Measurements from ENCODE around the gene THSD8.
A peak's percentile ranks its signal among the peaks of the same experiment; 100 is the strongest.

Gene THSD8

DNA sequence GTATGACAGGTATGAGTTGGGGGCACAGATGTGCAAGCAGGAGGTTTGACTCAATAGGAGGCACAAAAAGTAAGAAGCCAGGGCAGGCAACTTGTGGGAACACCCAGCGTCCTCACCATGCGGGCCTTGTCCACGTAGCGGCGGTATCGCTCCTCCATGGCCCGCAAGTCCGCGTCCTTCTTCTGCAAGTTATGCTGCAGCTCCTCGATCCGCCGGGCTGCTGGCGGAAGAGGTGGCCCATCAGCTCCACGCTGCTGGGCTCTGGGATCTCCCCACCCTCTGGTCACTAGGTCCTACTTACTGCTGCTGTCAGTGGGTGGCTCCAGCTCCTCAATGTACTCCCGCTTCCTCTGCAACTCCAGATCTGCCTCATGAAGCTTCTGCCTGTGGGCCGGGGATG lies 37.2 kb upstream of the THSD8 start:
- TF ChIP-seq, protein P1, sequence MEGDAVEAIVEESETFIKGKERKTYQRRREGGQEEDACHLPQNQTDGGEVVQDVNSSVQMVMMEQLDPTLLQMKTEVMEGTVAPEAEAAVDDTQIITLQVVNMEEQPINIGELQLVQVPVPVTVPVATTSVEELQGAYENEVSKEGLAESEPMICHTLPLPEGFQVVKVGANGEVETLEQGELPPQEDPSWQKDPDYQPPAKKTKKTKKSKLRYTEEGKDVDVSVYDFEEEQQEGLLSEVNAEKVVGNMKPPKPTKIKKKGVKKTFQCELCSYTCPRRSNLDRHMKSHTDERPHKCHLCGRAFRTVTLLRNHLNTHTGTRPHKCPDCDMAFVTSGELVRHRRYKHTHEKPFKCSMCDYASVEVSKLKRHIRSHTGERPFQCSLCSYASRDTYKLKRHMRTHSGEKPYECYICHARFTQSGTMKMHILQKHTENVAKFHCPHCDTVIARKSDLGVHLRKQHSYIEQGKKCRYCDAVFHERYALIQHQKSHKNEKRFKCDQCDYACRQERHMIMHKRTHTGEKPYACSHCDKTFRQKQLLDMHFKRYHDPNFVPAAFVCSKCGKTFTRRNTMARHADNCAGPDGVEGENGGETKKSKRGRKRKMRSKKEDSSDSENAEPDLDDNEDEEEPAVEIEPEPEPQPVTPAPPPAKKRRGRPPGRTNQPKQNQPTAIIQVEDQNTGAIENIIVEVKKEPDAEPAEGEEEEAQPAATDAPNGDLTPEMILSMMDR (IDR thresholded peaks at IDR 0.05; ENCODE audit: low read depth, low read length), result no peak
- no peak for DNase-seq (ENCODE audit: low read depth, low spot score)
- no peak overlapping the region for H3K4me3 ChIP-seq (ENCODE audit: low read depth, low read length)
- in situ Hi-C loops (cut with HindIII; ENCODE audit: low sequenced_read_pairs), result no loop called here

DNA sequence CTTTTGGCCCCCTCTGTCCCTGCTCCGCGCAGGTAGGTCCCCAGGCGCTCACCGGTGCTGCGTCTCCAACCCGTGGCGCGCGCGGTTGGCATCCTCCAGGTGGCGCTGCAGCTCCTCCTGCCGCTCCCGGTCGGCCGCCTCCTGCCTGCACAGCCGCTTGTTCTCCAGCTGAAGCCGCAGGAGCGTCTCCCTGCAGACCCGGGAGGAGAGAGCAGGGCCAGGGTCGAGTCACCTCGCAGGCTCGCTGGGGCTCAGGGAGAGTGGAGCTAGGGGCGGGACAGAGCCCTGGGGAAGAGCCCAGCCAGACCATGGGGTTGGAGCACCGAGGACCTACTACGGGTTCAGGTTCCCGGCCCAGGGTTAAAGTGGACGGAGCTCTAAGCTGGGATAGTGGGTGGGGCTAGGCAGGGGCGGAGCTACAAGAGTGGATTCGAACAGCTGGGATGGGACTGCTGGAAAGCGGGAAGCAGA lies 35.8 kb upstream of the THSD8 start:
- in situ Hi-C loops (cut with HindIII; ENCODE audit: low sequenced_read_pairs), result no loop called here
- TF ChIP-seq, protein P1 (IDR thresholded peaks at IDR 0.05; ENCODE audit: low read depth, low read length), result peak; percentile 82
- H3K4me3 ChIP-seq (ENCODE audit: low read depth, low read length), result peak overlapping the region; percentile 44
- DNase-seq (ENCODE audit: low read depth, low spot score), result peak; percentile 82

DNA sequence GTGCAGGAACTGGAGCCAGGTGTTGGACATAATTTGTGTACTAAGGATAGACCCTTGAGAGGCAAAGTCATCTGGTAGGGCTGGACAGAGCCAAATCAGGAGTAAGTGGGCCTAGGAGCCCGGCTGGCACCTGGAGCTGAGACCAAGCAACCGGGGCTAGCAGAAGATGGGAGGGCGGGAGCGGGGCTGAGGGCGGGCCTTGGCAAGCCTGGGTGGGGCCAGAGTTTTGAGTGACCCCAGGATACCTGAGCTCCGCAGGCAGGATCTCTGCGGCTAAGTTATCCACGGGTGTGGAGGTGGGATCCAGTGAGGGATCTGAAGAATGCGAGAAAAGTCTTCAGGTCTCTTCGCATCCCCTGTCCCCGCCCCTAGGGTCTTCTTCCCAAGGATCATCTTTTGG lies 34.7 kb upstream of the THSD8 start:
- no peak for DNase-seq (ENCODE audit: low read depth, low spot score)
- TF ChIP-seq, protein P1 (IDR thresholded peaks at IDR 0.05; ENCODE audit: low read depth, low read length), result no peak
- in situ Hi-C loops (cut with HindIII; ENCODE audit: low sequenced_read_pairs), result no loop called here
- H3K4me3 ChIP-seq (ENCODE audit: low read depth, low read length), result no peak overlapping the region

DNA sequence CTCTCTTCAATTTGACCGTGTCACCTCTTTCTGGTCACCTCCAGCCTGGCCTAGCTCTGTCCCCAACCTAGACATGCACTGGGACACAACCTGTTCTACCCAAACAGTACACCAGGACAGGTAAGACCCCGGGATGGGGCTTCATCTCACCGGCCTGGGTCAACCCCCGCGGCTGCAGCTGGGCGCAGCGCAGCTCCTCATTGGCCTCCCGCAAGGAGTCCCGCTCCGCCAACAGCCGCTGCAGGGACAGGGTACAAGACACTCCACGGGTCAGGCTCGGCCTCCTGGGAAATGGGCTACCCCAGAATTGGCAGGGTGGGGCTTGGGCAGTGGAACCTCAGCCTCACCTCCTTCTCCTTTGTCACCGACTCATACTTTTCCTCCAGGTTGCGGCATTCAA lies 34.2 kb upstream of the THSD8 start:
- in situ Hi-C loops (cut with HindIII; ENCODE audit: low sequenced_read_pairs), result no loop called here
- H3K4me3 ChIP-seq (ENCODE audit: low read depth, low read length), result no peak overlapping the region
- DNase-seq (ENCODE audit: low read depth, low spot score), result no peak
- TF ChIP-seq, protein P1 (IDR thresholded peaks at IDR 0.05; ENCODE audit: low read depth, low read length), result no peak

DNA sequence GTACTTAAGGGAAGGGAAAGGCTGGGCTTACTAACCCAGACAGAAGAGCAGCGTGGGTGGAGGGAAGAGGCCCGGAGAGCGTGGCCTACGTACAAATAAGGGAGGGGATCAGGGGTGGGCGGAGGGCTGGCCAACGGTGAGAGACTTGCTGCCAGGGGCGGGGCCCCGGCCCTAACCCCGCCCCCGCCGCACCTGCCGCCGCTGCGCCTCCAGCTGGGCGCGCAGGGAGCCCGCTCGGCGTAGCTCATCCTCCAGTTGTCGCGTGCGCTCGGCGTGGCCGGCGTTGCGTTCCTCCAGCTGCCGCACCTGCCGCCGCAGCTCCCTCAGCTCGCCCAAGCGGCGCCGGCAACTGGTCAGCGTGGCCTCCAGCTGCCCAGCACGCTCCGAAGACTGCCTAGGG lies 32.2 kb upstream of the THSD8 start:
- DNase-seq (ENCODE audit: low read depth, low spot score), result no peak
- TF ChIP-seq, protein P1 (IDR thresholded peaks at IDR 0.05; ENCODE audit: low read depth, low read length), result no peak
- H3K4me3 ChIP-seq (ENCODE audit: low read depth, low read length), result no peak overlapping the region
- in situ Hi-C loops (cut with HindIII; ENCODE audit: low sequenced_read_pairs), result no loop called here

DNA sequence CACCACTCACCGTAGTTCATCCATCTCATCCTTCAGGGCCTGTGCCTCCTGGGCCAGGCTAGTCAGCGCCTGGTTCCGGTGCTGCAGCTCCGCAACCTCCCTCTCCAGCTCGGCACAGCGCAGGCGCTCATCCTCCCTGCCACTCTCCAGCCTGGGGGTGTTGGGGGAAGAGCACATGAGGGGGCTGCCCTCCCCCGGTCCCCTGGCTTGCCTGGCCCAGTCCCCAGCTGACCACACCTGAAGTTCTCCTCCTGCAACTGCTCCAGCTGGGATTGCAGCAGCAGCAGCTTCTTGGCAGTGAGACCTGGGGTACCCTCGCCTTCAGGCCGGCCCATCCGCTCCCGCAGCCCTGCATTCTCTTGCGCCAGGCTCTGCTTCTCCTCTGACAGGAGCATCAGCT lies 30.9 kb upstream of the THSD8 start:
- no peak for DNase-seq (ENCODE audit: low read depth, low spot score)
- no peak overlapping the region for H3K4me3 ChIP-seq (ENCODE audit: low read depth, low read length)
- in situ Hi-C loops (cut with HindIII; ENCODE audit: low sequenced_read_pairs), result no loop called here
- TF ChIP-seq, protein P1 (IDR thresholded peaks at IDR 0.05; ENCODE audit: low read depth, low read length), result no peak

DNA sequence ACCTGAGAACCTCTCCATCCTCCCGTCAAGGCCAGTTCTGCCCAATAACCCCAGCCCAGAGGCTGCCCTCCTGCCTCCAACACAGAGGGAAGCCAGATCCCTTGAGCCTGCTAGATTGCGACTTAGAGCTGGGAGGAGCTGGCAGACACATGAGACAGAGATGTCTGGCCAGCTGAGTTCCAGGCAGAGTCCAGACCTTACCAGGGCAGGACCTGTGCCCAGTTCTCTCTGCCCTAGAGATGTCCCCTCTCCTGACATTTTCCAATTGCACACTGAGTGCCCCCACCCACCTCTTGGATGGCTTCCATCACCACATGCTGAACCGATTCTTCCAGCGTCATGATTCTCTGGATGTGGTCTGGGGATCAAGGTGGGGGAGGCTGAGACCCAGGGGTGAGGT lies 29.5 kb upstream of the THSD8 start:
- no peak for DNase-seq (ENCODE audit: low read depth, low spot score)
- TF ChIP-seq, protein P1 (IDR thresholded peaks at IDR 0.05; ENCODE audit: low read depth, low read length), result no peak
- H3K4me3 ChIP-seq (ENCODE audit: low read depth, low read length), result no peak overlapping the region
- in situ Hi-C loops (cut with HindIII; ENCODE audit: low sequenced_read_pairs), result no loop called here
